Ishikawa (cell line): ENCODE results near the gene AATF.

Experiments used
- CEBPB ChIP-seq: IDR thresholded peaks from 2 replicates; pipeline ENCODE4 v1.6.1; 2012
- CREB1 ChIP-seq: IDR thresholded peaks from 2 replicates; pipeline ENCODE4 v1.6.1; 2012; ENCODE audit warnings: low read depth
- EGR1 ChIP-seq: IDR thresholded peaks from 2 replicates; pipeline ENCODE4 v1.6.1; 2012
- EP300 ChIP-seq: IDR thresholded peaks from 2 replicates; pipeline ENCODE4 v1.6.1; 2012; ENCODE audit warnings: borderline replicate concordance
- FOXM1 ChIP-seq: IDR thresholded peaks from 2 replicates; pipeline ENCODE4 v1.6.1; 2012; ENCODE audit warnings: low read depth, borderline replicate concordance
- MAX ChIP-seq: IDR thresholded peaks from 2 replicates; pipeline ENCODE4 v1.6.1; 2012
- RAD21 ChIP-seq: IDR thresholded peaks from 2 replicates; pipeline ENCODE4 v1.6.1; 2012; ENCODE audit warnings: low read depth
- REST ChIP-seq: IDR thresholded peaks from 2 replicates; pipeline ENCODE4 v1.6.1; 2012; ENCODE audit warnings: low read depth, mild to moderate bottlenecking
- TAF1 ChIP-seq: IDR thresholded peaks from 2 replicates; pipeline ENCODE4 v1.6.1; 2012; ENCODE audit warnings: low read depth, mild to moderate bottlenecking
- TEAD4 ChIP-seq: IDR thresholded peaks from 2 replicates; pipeline ENCODE4 v1.6.1; 2012
- USF1 ChIP-seq: IDR thresholded peaks from 2 replicates; pipeline ENCODE4 v1.6.1; 2012
- YY1 ChIP-seq: IDR thresholded peaks from 2 replicates; pipeline ENCODE4 v1.6.1; 2012; ENCODE audit warnings: low read depth
- ZBTB7A ChIP-seq: IDR thresholded peaks from 2 replicates; pipeline ENCODE4 v1.6.1; 2012; ENCODE audit warnings: low read depth

- no peak for TF ChIP-seq MAX
- no peak for TF ChIP-seq CREB1
- TF ChIP-seq CEBPB = no peak
- no peak for TF ChIP-seq TAF1
- TF ChIP-seq YY1 = no peak
- TF ChIP-seq RAD21 = peak; percentile 89
- TF ChIP-seq EGR1 = no peak
- TF ChIP-seq EP300 = no peak
- no peak for TF ChIP-seq USF1
- TF ChIP-seq REST = no peak
- no peak for TF ChIP-seq TEAD4
- no peak for TF ChIP-seq FOXM1
- no peak for TF ChIP-seq ZBTB7A
Observed at GRCh38 chr17:37047631-37048104, 98.9 kb downstream of the AATF start.
